ENCODE results near the gene ATAD3A.

Gene ATAD3A

GRCh38 chr1:1582585-1583346, 70.8 kb downstream of the ATAD3A start:
- no peak for DNase-seq (ENCODE audit: low read depth in 2 of 2)

DNA sequence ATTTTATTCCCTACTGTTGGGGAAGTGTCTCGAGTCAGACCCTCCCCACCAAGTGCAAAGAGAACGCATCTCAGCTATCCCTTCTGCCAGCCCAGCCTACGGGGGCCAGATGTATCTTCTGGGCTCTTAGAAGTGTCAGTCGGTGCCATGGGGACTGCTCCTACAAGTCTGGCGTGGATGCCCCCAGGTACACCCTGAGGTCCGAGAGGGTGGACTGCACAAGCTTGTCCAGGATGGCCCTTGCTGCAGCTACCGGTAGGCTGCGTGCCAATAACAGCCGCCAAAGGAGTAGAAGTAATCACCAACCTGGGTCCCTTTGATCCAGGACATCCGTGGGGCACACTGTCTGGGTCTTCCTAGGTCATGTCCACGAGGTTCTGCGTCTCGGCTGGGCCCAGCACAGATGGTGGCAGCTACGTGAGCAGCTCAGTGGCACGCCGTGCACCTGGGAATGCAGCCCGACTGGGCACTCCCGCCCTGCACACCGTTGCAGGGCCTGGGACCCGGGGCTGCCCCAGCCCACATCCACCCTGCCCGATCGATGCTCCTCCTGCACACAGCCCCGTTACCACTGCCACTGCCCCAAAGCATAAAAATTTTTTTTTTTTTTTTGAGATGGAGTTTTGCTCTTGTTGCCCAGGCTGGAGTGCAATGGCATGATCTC, 71.5 kb downstream of the ATAD3A start:
- no peak for DNase-seq (ENCODE audit: low read depth in 2 of 2)

Measured in activated CD4-positive, alpha-beta T cell treated with anti-CD3 and anti-CD28 coated beads for 24 hours (primary cell).